A673 (cell line): ENCODE measurements around the gene AMOT.

ENCODE experiments used
- EZH2 ChIP-seq: fragments of 200-600 bp; sonication (generic); IDR thresholded peaks from 2 replicates; pipeline ENCODE4 v1.6.1; 2017; ENCODE audit warnings: borderline replicate concordance, low read depth, mild to moderate bottlenecking, mixed read lengths, antibody characterized with exemption, low read length; ENCODE audit not compliant: poor library complexity, severe bottlenecking
- TF ChIP-seq, protein P1 (sequence below): fragments of 300-800, 200-600 bp; sonication (generic); conservative IDR thresholded peaks from 2 replicates; pipeline ENCODE4 v1.5.1; 2017; ENCODE audit warnings: low read depth, mild to moderate bottlenecking, antibody characterized with exemption, low read length, moderate library complexity, mixed read lengths

DNA sequence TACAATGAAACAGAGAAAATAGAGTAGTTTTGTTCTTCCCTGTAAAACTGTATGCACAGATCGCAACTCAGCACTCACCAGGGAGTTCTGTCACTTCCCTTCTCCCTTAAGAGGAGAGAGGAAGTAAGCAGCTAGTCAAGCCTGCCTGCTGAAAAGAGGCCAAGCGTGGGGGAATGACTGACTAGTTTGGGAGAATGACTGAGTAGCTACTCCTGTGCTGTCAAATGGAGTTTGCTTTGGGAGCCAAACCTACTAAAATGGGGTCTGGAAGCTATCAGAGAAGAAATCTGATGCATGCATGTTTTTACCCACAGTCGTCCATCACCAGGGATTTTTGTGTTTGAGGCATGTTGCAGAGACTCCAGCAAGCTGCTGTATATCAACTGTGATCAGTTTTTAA lies 106.3 kb downstream of the AMOT start:
- TF ChIP-seq, protein P1, sequence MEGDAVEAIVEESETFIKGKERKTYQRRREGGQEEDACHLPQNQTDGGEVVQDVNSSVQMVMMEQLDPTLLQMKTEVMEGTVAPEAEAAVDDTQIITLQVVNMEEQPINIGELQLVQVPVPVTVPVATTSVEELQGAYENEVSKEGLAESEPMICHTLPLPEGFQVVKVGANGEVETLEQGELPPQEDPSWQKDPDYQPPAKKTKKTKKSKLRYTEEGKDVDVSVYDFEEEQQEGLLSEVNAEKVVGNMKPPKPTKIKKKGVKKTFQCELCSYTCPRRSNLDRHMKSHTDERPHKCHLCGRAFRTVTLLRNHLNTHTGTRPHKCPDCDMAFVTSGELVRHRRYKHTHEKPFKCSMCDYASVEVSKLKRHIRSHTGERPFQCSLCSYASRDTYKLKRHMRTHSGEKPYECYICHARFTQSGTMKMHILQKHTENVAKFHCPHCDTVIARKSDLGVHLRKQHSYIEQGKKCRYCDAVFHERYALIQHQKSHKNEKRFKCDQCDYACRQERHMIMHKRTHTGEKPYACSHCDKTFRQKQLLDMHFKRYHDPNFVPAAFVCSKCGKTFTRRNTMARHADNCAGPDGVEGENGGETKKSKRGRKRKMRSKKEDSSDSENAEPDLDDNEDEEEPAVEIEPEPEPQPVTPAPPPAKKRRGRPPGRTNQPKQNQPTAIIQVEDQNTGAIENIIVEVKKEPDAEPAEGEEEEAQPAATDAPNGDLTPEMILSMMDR = no peak
- TF ChIP-seq EZH2 = no peak
